ENCODE measurements around the gene ZMYND8.
A peak's percentile ranks its signal among the peaks of the same experiment; 100 is the strongest.
"Not testable (repeated sequence)": the region's sequence is repeated elsewhere in the genome, so short reads cannot be mapped to it uniquely, and the experiment has no call there.

The ZMYND8 gene

GRCh38 chr20:47370850-47371782, 14.6 kb upstream of the ZMYND8 start:
- no peak for DNase-seq

GRCh38 chr20:47370214-47370613, 13.7 kb upstream of the ZMYND8 start:
- no peak for DNase-seq

GRCh38 chr20:47368301-47368700, 11.8 kb upstream of the ZMYND8 start:
- DNase-seq, result no peak

DNA sequence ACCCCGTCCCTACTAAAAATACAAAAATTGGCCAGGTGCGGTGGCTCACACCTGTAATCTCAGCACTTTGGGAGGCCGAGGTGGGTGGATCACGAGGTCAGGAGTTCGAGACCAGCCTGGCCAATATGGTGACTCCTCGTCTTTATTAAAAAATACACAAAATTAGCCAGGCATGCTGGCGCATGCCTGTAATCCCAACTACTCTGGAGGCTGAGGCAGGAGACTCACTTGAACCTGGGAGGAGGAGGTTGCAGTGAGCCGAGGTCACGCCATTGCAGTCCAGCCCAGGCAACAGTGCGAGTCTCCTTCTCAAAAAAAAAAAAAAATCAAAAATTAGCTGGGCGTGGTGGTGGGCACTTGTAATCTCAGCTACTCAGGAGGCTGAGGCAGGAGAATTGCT, 9.8 kb upstream of the ZMYND8 start:
- not testable (repeated sequence) for DNase-seq

DNA sequence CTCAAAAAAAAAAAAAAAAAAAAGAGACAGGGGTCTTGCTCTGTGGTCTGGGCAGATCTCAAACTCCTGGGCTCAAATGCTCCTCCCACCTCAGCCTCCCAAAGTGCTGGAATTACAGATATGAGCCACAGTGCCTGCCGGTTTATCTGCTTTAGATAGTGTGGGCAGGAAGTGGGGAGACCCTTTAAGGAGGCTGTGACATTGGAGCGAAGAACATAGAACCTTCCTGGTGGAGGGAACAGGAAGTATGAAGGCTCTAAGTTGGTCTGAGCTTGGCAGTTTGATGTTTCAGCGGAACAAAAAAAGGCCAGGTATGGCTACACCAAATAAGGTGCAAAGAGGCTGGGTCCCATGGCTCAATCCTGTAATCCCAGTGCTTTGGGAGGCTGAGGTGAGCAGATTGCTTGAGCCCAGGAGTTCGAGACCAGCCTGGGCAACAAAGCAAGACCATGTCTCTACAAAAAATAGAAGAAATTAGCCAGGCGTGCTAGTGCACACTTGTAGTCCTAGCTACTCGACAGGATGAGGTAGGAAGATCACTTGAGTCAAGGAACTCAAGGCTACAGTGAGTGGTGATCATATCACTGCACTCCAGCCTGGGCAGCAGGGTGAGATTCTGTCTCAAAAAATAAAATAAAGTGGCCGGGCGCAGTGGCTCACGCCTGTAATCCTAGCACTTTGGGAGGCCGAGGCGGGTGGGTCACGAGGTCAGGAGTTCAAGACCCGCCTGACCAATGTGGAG, 8.7 kb upstream of the ZMYND8 start:
- DNase-seq, result no peak

- DNase-seq, result no peak
Measured at GRCh38 chr20:47362361-47363219, 6.1 kb upstream of the ZMYND8 start.

DNA sequence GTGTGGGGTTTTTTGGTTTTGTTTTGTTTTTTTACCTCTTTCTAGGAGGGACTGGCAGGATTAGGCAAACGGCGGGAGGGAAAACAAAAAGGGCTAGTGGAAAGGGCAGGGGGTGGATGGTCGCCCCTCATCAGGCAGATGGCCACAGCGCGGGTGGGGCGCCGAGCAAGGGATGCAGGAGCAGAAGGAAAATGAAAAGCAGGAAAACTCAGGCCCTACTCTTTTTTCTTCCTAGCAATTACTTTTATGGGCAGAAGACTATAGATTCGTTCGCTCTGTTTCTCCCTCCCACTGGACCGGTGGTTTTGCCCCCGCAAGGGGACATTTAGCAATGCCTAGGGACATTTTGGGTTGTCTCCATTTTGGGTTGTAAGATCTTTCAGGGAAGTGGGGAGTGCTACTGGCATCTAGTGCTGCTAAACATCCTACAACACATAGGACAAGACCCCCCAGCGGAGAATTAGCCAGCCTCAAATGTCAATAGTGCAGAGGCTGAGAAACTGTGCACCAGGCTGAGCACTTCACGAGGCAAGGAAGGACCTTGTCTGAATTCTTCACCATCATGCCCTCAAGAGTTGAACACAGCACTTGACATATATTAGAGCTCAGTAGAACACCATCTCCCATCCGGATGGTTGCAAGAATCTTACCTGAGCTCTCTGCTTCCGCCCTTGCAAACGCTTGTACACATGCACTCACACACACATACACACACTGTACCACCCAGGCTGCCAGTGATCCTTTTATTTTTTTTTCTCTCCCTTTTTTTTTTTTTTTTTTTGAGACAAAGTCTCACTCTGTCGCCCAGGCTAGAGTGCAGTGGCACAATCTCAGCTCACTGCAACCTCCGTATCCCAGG, 4.8 kb upstream of the ZMYND8 start:
- no peak for DNase-seq

- DNase-seq, result no peak
Measured at GRCh38 chr20:47360297-47361056, 4.0 kb upstream of the ZMYND8 start.

- DNase-seq, result no peak
Measured at GRCh38 chr20:47359530-47360296, 3.2 kb upstream of the ZMYND8 start.

DNA sequence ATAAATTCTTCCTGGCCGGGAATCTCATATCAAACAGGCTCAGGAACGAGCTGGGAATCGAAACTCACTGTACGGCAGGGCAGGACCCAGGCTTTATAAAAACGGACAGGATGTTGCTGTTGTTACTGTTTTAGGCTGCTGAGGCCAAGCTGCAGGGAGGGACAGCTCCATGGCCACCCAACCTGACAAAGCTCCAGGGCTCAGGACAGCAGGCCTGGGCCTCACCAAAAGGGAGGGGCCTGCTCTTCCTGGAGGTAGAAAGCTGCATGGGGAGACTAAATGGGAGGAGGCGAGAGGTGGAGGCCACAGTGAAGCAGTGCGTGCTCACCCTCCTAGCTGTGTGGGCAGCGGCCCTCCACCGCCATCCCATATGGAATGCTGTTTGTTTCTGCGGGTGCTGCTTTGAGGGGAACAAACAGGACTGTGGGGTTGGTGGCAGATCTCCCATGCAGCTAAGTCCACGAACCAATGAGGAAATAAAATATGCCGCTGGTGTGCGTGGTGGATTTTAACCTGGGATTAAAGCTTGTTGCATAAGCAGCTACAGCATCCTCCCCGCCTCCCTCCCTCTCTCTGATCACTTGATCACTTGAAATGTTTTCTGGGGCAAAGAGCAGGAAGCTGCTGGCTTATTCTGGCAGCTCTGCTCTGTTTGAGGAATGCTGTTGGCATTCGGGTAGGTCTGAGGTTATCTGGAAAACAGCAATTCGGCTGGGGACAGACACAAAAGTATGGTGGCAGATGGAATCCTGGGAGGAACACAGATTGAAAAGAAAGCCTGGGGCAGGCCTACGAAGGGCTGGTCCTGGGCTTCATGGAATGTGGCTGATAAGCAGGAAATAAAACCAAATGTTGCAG, 2.4 kb upstream of the ZMYND8 start:
- DNase-seq, result no peak

GRCh38 chr20:47358039-47358671, 1.7 kb upstream of the ZMYND8 start:
- no peak for DNase-seq

DNA sequence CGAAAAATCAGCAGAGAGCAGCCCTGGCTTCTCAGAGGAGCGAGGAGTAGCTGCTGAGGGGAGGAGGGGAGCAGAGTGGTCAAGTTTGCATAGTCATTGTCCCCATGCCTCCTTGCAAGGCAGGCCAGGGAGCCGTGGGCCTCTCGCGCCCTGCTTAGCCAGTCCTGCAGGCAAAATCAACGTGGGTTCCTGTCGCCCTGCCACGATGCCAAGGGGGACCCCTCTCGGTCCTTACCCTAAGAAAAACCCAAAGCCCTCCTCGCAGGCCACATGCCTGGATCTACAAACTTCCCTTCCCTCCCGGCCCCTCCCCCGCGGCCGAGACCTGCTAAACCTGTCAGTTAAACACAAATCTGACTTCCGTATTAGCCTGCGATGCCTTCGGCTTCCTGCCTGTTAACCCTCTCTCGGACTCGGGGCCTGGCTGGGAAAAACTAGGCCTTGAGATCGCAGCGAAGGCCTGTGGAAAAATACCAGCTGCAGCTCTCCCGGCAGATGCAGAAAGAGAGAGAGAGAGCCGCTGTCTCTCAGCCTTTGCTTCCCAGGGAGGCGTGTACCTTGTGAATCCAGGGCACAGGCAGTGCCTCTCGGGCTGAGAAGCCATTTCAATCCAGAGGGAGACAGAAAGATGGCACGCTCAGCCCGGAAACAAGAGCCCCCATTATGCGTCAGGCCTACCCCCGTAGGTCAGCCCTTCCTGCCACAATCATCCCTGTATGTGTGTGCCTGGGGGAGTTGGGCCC, 968 bp upstream of the ZMYND8 start:
- peak; percentile 74 for DNase-seq

- no peak for DNase-seq
Measured at GRCh38 chr20:47356220-47356525, 326 bp downstream of the ZMYND8 start.

- DNase-seq, result peak; percentile 34
Measured at GRCh38 chr20:47355489-47356219, 845 bp downstream of the ZMYND8 start.

GRCh38 chr20:47354714-47355488, 1.6 kb downstream of the ZMYND8 start:
- DNase-seq, result no peak

DNA sequence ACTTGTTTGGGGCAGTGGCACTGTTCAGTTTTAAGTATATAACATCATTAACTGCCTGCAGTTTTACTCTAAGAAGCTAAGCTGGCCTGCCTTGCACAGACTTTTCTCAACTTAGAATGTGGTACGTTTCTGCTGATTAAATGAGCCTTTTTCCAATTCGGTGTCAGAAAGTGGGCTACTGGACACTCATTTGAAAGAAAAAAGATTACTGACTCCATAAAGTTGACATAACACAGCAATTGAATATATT, 2.1 kb downstream of the ZMYND8 start:
- no peak for DNase-seq
